ENCODE measurements around the gene OR9Q1. TPM values are rescaled to one million over a fixed set of nuclear protein-coding genes. Genes with fewer than 3 reads are reported as not detected.

The OR9Q1 gene
- total RNA-seq: not detected

GRCh38 chr11:58023435-58023931 is at the start of gene OR9Q1:
OR9Q1 (plus strand) TSS chr11:58023881; CDS start chr11:58179445, 155,564 bp downstream.
- no peak for ATAC-seq
- in situ Hi-C loops (cut with MboI; ENCODE audit: low sequenced_read_pairs in 4 of 4): no loop called here
- peaks cover 11 to 27% of the 10 kb centered on the region in 2 donors for H3K4me1 ChIP-seq
- H3K27ac ChIP-seq: peak within 1 kb of the TSS; percentile 65 to 80 (median 72)
- H3K4me3 ChIP-seq: peak within 1 kb of the TSS in 1 of 4 donors; percentile 32
- H3K27me3 ChIP-seq: no peaks in the 10 kb centered on the region
- H3K9me3 ChIP-seq: no peaks in the 10 kb centered on the region
- no peak for DNase-seq
- TF ChIP-seq POLR2A (IDR thresholded peaks at IDR 0.05) (no peak), CTCF (IDR thresholded peaks at IDR 0.05 in 4 of 5, conservative IDR thresholded peaks at IDR 0.05 in 1 of 5) (no peak)
- H3K36me3 ChIP-seq: no peaks in the 10 kb centered on the region
- intact Hi-C loops (cut with DNase I; ENCODE audit: low total_unique reads): no loop called here

GRCh38 chr11:57974132-57974531 is 49.5 kb upstream of the OR9Q1 start:
- no peaks in the 10 kb centered on the region for H3K4me1 ChIP-seq
- in situ Hi-C loops (cut with MboI; ENCODE audit: low sequenced_read_pairs in 4 of 4) (no loop called here), intact Hi-C loops (cut with DNase I; ENCODE audit: low total_unique reads) (no loop called here)
- TF ChIP-seq POLR2A (IDR thresholded peaks at IDR 0.05): no peak
- TF ChIP-seq CTCF (IDR thresholded peaks at IDR 0.05 in 4 of 5, conservative IDR thresholded peaks at IDR 0.05 in 1 of 5): no peak
- H3K27me3 ChIP-seq: no peaks in the 10 kb centered on the region
- H3K4me3 ChIP-seq: no peak overlapping the region
- DNase-seq (no peak), ATAC-seq (no peak)
- H3K9me3 ChIP-seq: no peaks in the 10 kb centered on the region
- H3K36me3 ChIP-seq: no peaks in the 10 kb centered on the region
- no peak overlapping the region for H3K27ac ChIP-seq

- peaks cover 0 to 4% of the 10 kb centered on the region in 2 donors for H3K4me1 ChIP-seq
- no peaks in the 10 kb centered on the region for H3K27me3 ChIP-seq
- intact Hi-C loops (cut with DNase I; ENCODE audit: low total_unique reads): no loop called here
- ATAC-seq (no peak), DNase-seq (peak in 1 of 2 donors; percentile 16)
- H3K9me3 ChIP-seq: no peaks in the 10 kb centered on the region
- no peaks in the 10 kb centered on the region for H3K36me3 ChIP-seq
- H3K27ac ChIP-seq: no peak overlapping the region
- in situ Hi-C loops (cut with MboI; ENCODE audit: low sequenced_read_pairs in 4 of 4): loop anchor here in 1 of 4 donors (25.0 kb wide), 1 partner anchor 112 kb away; no protein-coding TSS in a partner anchor
- no peak for TF ChIP-seq POLR2A (IDR thresholded peaks at IDR 0.05)
- TF ChIP-seq CTCF (IDR thresholded peaks at IDR 0.05 in 4 of 5, conservative IDR thresholded peaks at IDR 0.05 in 1 of 5): no peak
- no peak overlapping the region for H3K4me3 ChIP-seq
These were observed 48.7 kb upstream of the OR9Q1 start for GRCh38 chr11:57974848-57975601.

GRCh38 chr11:57977709-57978108 is 46.0 kb upstream of the OR9Q1 start:
- no peak for DNase-seq
- intact Hi-C loops (cut with DNase I; ENCODE audit: low total_unique reads): no loop called here
- TF ChIP-seq POLR2A (IDR thresholded peaks at IDR 0.05) (no peak), CTCF (IDR thresholded peaks at IDR 0.05 in 4 of 5, conservative IDR thresholded peaks at IDR 0.05 in 1 of 5) (no peak)
- Histone ChIP-seq H3K9me3 (no peaks in the 10 kb centered on the region), H3K4me3 (no peak overlapping the region), H3K4me1 (peaks cover 0 to 17% of the 10 kb centered on the region in 2 donors), H3K36me3 (no peaks in the 10 kb centered on the region), H3K27me3 (no peaks in the 10 kb centered on the region), H3K27ac (no peak overlapping the region)
- ATAC-seq: no peak
- in situ Hi-C loops (cut with MboI; ENCODE audit: low sequenced_read_pairs in 4 of 4): loop anchor here in 1 of 4 donors (25.0 kb wide), 1 partner anchor 110 kb away; no protein-coding TSS in a partner anchor

All from gastrocnemius medialis (tissue), 4 donors.